SU-DHL-6 (cell line): ENCODE measurements around the gene CBY3.

Source experiments
- H2AFZ ChIP-seq: fragments of 200-600 bp; sonication (generic); 2 replicates; pipeline ENCODE4 v1.6.1; 2014; ENCODE audit warnings: low read depth, mild to moderate bottlenecking, moderate library complexity, mixed read lengths, antibody characterized with exemption, low read length; ENCODE audit not compliant: severe bottlenecking
- H3F3A ChIP-seq: fragments of 200-600 bp; shearing (Covaris generic); 2 replicates; pipeline ENCODE4 v1.6.0; 2016; ENCODE audit warnings: antibody characterized with exemption, mild to moderate bottlenecking; ENCODE audit not compliant: insufficient read depth
- H3K27ac ChIP-seq: fragments of 200-600 bp; sonication (generic); 2 replicates; pipeline ENCODE4 v1.5.1; 2016; ENCODE audit warnings: low read depth, mild to moderate bottlenecking, low read length, moderate library complexity, mixed read lengths
- H3K27me3 ChIP-seq: fragments of 200-600 bp; sonication (generic), shearing (Covaris generic); 2 replicates; pipeline ENCODE4 v1.6.0; 2014; ENCODE audit warnings: mild to moderate bottlenecking, low read length
- H3K36me3 ChIP-seq: fragments of 200-600 bp; sonication (generic); 2 replicates; pipeline ENCODE4 v1.6.1; 2014; ENCODE audit warnings: mild to moderate bottlenecking, low read length, mixed read lengths
- H3K4me2 ChIP-seq: fragments of 300-600, 200-600 bp; shearing (Covaris generic), sonication (generic); 2 replicates; pipeline ENCODE4 v1.6.0; 2014; ENCODE audit warnings: low read length, low read depth, mild to moderate bottlenecking; ENCODE audit not compliant: poor library complexity, severe bottlenecking
- H3K4me3 ChIP-seq: fragments of 200-600 bp; sonication (generic); 2 replicates; pipeline ENCODE4 v1.5.1; 2014; ENCODE audit warnings: antibody characterized with exemption, low read length, mild to moderate bottlenecking, mixed read lengths; ENCODE audit not compliant: insufficient read depth, poor library complexity, severe bottlenecking
- H3K79me2 ChIP-seq: fragments of 200-600 bp; sonication (generic); 2 replicates; pipeline ENCODE4 v1.6.1; 2014; ENCODE audit warnings: mild to moderate bottlenecking, low read length, moderate library complexity; ENCODE audit not compliant: insufficient read depth
- H3K9ac ChIP-seq: fragments of 200-600 bp; sonication (generic); 2 replicates; pipeline ENCODE4 v1.7.0; 2014; ENCODE audit warnings: mild to moderate bottlenecking, low read length
- H3K9me2 ChIP-seq: fragments of 200-600 bp; sonication (generic); replicated peaks from 2 replicates; pipeline ENCODE4 v1.6.1; 2014; ENCODE audit warnings: low read length; ENCODE audit not compliant: insufficient read depth
- H3K9me3 ChIP-seq: fragments of 200-600 bp; sonication (generic); 2 replicates; pipeline ENCODE4 v1.6.1; 2014; ENCODE audit warnings: low read length, mixed read lengths; ENCODE audit not compliant: insufficient read depth
- H4K20me1 ChIP-seq: fragments of 200-600 bp; sonication (generic); 2 replicates; pipeline ENCODE4 v1.6.1; 2014; ENCODE audit warnings: low read depth, mild to moderate bottlenecking, antibody characterized with exemption, low read length, moderate library complexity, mixed read lengths
- CTCF ChIP-seq: fragments of 200-600 bp; sonication (generic); IDR thresholded peaks from one replicate; pipeline ENCODE4 v1.5.1; 2017; ENCODE audit warnings: antibody characterized with exemption, mild to moderate bottlenecking, low read length, moderate library complexity; ENCODE audit not compliant: insufficient read depth, poor library complexity, severe bottlenecking
- EZH2phosphoT487 ChIP-seq: fragments of 200-600 bp; sonication (generic), shearing (Covaris generic); conservative IDR thresholded peaks from 2 replicates; pipeline ENCODE4 v1.6.1; 2018; ENCODE audit warnings: mild to moderate bottlenecking, antibody characterized with exemption, low read length, moderate library complexity, mixed read lengths

The CBY3 gene

GRCh38 chr5:179729303-179729702 lies 48.5 kb upstream of the CBY3 start:
- Histone ChIP-seq H3K9ac (no peak overlapping the region), H3K9me2 (no peaks in the 10 kb centered on the region), H3K4me2 (no peak overlapping the region), H3F3A (peaks cover 59% of the 10 kb centered on the region), H3K27ac (no peak overlapping the region), H3K79me2 (peaks cover 11% of the 10 kb centered on the region), H3K4me3 (no peak overlapping the region), H3K36me3 (peaks cover 50% of the 10 kb centered on the region), H3K27me3 (no peaks in the 10 kb centered on the region), H4K20me1 (no peaks in the 10 kb centered on the region; the same call in 1 of the 2 replicates), H2AFZ (no peak overlapping the region), H3K9me3 (no peaks in the 10 kb centered on the region)
- no peak for TF ChIP-seq CTCF
- TF ChIP-seq EZH2phosphoT487 = no peak

- Histone ChIP-seq H3K27ac (no peak overlapping the region), H3F3A (peaks cover 58% of the 10 kb centered on the region), H3K9ac (no peak overlapping the region), H3K36me3 (peaks cover 72% of the 10 kb centered on the region), H3K4me3 (no peak overlapping the region), H3K4me2 (no peak overlapping the region), H3K9me2 (no peaks in the 10 kb centered on the region), H3K9me3 (no peaks in the 10 kb centered on the region), H3K79me2 (0 out of 2 replicates have a peak, but pooled peaks cover 7% of the 10 kb centered on the region), H2AFZ (no peak overlapping the region), H4K20me1 (no peaks in the 10 kb centered on the region; the same call in 1 of the 2 replicates), H3K27me3 (no peaks in the 10 kb centered on the region)
- TF ChIP-seq CTCF = no peak
Observed at GRCh38 chr5:179727106-179727505, 46.3 kb upstream of the CBY3 start.

GRCh38 chr5:179724163-179724562 lies 43.3 kb upstream of the CBY3 start:
- Histone ChIP-seq H3K9me3 (no peaks in the 10 kb centered on the region), H3K4me2 (no peak overlapping the region), H3F3A (peaks cover 31% of the 10 kb centered on the region), H3K4me3 (no peak overlapping the region), H3K9ac (no peak overlapping the region), H2AFZ (no peak overlapping the region), H3K36me3 (peaks cover 74% of the 10 kb centered on the region), H4K20me1 (peaks cover 4% of the 10 kb centered on the region; the same call in 1 of the 2 replicates), H3K27ac (no peak overlapping the region), H3K79me2 (0 out of 2 replicates have a peak, but pooled peaks cover 7% of the 10 kb centered on the region), H3K9me2 (no peaks in the 10 kb centered on the region), H3K27me3 (no peaks in the 10 kb centered on the region)
- TF ChIP-seq CTCF = no peak

- H3K36me3 ChIP-seq = peaks cover 73% of the 10 kb centered on the region
- no peak overlapping the region for H3K4me3 ChIP-seq
- H3K27me3 ChIP-seq = no peaks in the 10 kb centered on the region
- no peak overlapping the region for H3K27ac ChIP-seq
- no peak overlapping the region for H2AFZ ChIP-seq
- no peak overlapping the region for H3K4me2 ChIP-seq
- H3K9me2 ChIP-seq = no peaks in the 10 kb centered on the region
- no peak for TF ChIP-seq EZH2phosphoT487
- no peak for TF ChIP-seq CTCF
- H3K9me3 ChIP-seq = no peaks in the 10 kb centered on the region
- 0 out of 2 replicates have a peak, but pooled peaks cover 11% of the 10 kb centered on the region for H3K79me2 ChIP-seq
- 0 out of 2 replicates have a peak, but pooled peaks cover 10% of the 10 kb centered on the region for H4K20me1 ChIP-seq
- peaks cover 10% of the 10 kb centered on the region for H3F3A ChIP-seq
- no peak overlapping the region for H3K9ac ChIP-seq
Observed at GRCh38 chr5:179720222-179720621, 39.4 kb upstream of the CBY3 start.
